GM12878 (cell line): ENCODE measurements around the gene OR2B6. TPM values are rescaled to one million over a fixed set of nuclear protein-coding genes. Genes with fewer than 3 reads are reported as not detected.

Experiments
- ATAC-seq: fragments of 200-7000 bp; cut with Tn5 transposase; 3 replicates; pipeline ENCODE4 v1.9.1; 2020; ENCODE audit warnings: mild to moderate bottlenecking, moderate library complexity
- BruUV-seq: library from RNA; stranded (reverse); fragments of 400-500 nt; replicated peaks from 2 replicates; lab custom pipeline; 2021; lab: Mats Ljungman, UMichigan
- CTCF ChIA-PET: fragments of 300-600 bp; sonication (Branson Sonifier 250); formaldehyde crosslinking; extraction: SDS; loops from one replicate; lab custom pipeline; 2021; ENCODE audit warnings: inconsistent platforms; lab: Yijun Ruan, JAX
- POLR2A ChIA-PET: fragments of 350-600 bp; formaldehyde crosslinking; extraction: SDS; loops from one replicate; lab custom pipeline; 2021; ENCODE audit warnings: inconsistent platforms; lab: Charles Lee
- RAD21 ChIA-PET: fragments of 300-600 bp; sonication (Branson Sonifier 250); formaldehyde crosslinking; loops from one replicate; lab custom pipeline; 2023; ENCODE audit warnings: antibody characterized with exemption; ENCODE audit not compliant: unreplicated experiment; lab: Charles Lee
- SMC1A ChIA-PET: fragments of 300-600 bp; sonication (Branson Sonifier 250); formaldehyde crosslinking; loops from one replicate; lab custom pipeline; 2023; ENCODE audit not compliant: unreplicated experiment, uncharacterized antibody; lab: Charles Lee
- DNase-seq: peaks from one replicate; pipeline ENCODE4 v3.0.0-alpha.2; 2011; ENCODE audit warnings: low read depth, low spot score
- FAIRE-seq: peaks from 3 replicates; lab custom pipeline; 2011; peaks lifted over from hg19 to GRCh38; lab: Jason Lieb, UNC
- H2AFZ ChIP-seq: 2 replicates; pipeline ENCODE4 v1.6.0; 2011; ENCODE audit warnings: low read depth, low read length, control low read depth; ENCODE audit not compliant: control insufficient read depth
- H3K27ac ChIP-seq: 2 replicates; pipeline ENCODE4 v1.5.1; 2011; ENCODE audit warnings: control low read depth; ENCODE audit not compliant: control insufficient read depth, insufficient read depth
- H3K27me3 ChIP-seq, 2 experiments: replicated peaks in 1 of 2; 2 replicates each; pipeline versions ENCODE4 v1.6.0 to v1.6.1; 2011; ENCODE audit warnings: low read length in 1 of 2; ENCODE audit not compliant: control insufficient read depth in 2 of 2, insufficient read depth in 2 of 2
- H3K36me3 ChIP-seq, 2 experiments: 2 replicates each; pipeline ENCODE4 v1.5.1; 2011; ENCODE audit warnings: low read length in 1 of 2; ENCODE audit not compliant: control insufficient read depth in 2 of 2, insufficient read depth in 2 of 2
- H3K4me1 ChIP-seq: 2 replicates; pipeline ENCODE4 v1.6.1; 2011; ENCODE audit warnings: mild to moderate bottlenecking, low read length, moderate library complexity, mixed read lengths; ENCODE audit not compliant: control insufficient read depth, insufficient read depth
- H3K4me2 ChIP-seq: 2 replicates; pipeline ENCODE4 v1.6.0; 2011; ENCODE audit warnings: control low read depth; ENCODE audit not compliant: control insufficient read depth, insufficient read depth
- H3K4me3 ChIP-seq: fragments of 200-600 bp; sonication (generic); 2 replicates; pipeline ENCODE4 v1.5.1; 2016
- H3K79me2 ChIP-seq: 2 replicates; pipeline ENCODE4 v1.6.0; 2011; ENCODE audit warnings: low read length; ENCODE audit not compliant: control insufficient read depth, insufficient read depth
- H3K9ac ChIP-seq: 2 replicates; pipeline ENCODE4 v1.8.0; 2011; ENCODE audit warnings: low read length, control low read depth, mixed read lengths; ENCODE audit not compliant: control insufficient read depth, insufficient read depth
- H3K9me3 ChIP-seq: replicated peaks from 3 replicates; pipeline ENCODE4 v1.5.1; 2011; ENCODE audit warnings: mild to moderate bottlenecking, low read length; ENCODE audit not compliant: control insufficient read depth, insufficient read depth
- H4K20me1 ChIP-seq: 2 replicates; pipeline ENCODE4 v1.6.0; 2011; ENCODE audit not compliant: control insufficient read depth, insufficient read depth
- BCL11A ChIP-seq: IDR thresholded peaks from 2 replicates; pipeline ENCODE4 v1.6.1; 2011; ENCODE audit warnings: low read depth, low read length
- BMI1 ChIP-seq: fragments of 450-650 bp; IDR thresholded peaks from 2 replicates; pipeline ENCODE4 v1.6.1; 2016; ENCODE audit warnings: mild to moderate bottlenecking, moderate library complexity, borderline replicate concordance
- EP300 ChIP-seq, 2 experiments: fragments of 150-350 bp in 1 of 2; IDR thresholded peaks; 2 replicates each; pipeline ENCODE4 v1.6.1; 2011 to 2012; ENCODE audit warnings: low read depth in 2 of 2, low read length in 2 of 2, borderline replicate concordance in 1 of 2, improper control_type of control experiment in 1 of 2, inconsistent platforms in 1 of 2; ENCODE audit not compliant: control insufficient read depth in 1 of 2
- KLF5 ChIP-seq: fragments of 450-650 bp; IDR thresholded peaks from 2 replicates; pipeline ENCODE4 v1.6.1; 2014; ENCODE audit warnings: mild to moderate bottlenecking; ENCODE audit not compliant: partially characterized antibody
- PAX5 ChIP-seq: IDR thresholded peaks from 2 replicates; pipeline ENCODE4 v1.6.1; 2011; ENCODE audit warnings: low read depth, low read length, borderline replicate concordance
- POLR2AphosphoS5 ChIP-seq: IDR thresholded peaks from 2 replicates; pipeline ENCODE4 v1.6.1; 2011; ENCODE audit warnings: mild to moderate bottlenecking, low read length, inconsistent platforms
- RAD51 ChIP-seq: fragments of 450-650 bp; IDR thresholded peaks from 2 replicates; pipeline ENCODE4 v1.6.1; 2016; ENCODE audit warnings: moderate library complexity, mild to moderate bottlenecking, inconsistent platforms
- WGBS: methylation state at CpG from one replicate; pipeline ENCODE4 v1.1.6; 2016; ENCODE audit warnings: low lambda C conversion rate; ENCODE audit not compliant: insufficient replicate concordance, insufficient coverage; ENCODE audit errors: missing lambda C conversion rate; 5-methylcytosine and 5-hydroxymethylcytosine counted together
- in situ Hi-C: fragments of 300-500 bp; cut with MboI; formaldehyde crosslinking; loops from 9 replicates; pipeline ENCODE4 v1.14.3; 2018; ENCODE audit warnings: mixed read lengths
- intact Hi-C: fragments of 100-400 bp; cut with micrococcal nuclease; formaldehyde crosslinking; loops from one replicate; pipeline ENCODE4 v1.14.2; 2022; ENCODE audit not compliant: unreplicated experiment
- polyA plus RNA-seq, 11 experiments: library from polyadenylated mRNA; depleted of rRNA in 4 of 11; unstranded in 6 of 11; stranded (reverse) in 5 of 11; fragments of >200 nt; fragmentation: Nextera tagmentation in 4 of 11; fragmentation: Illumina TruSeq in 1 of 11; extraction: Ambion mirVana in 4 of 11; extraction: Trizol in 1 of 11; gene quantifications; 1 replicate in 1 of 11; 2 replicates in 10 of 11; pipeline versions ENCODE4 v1.2.1 to v1.2.3, GENCODE V29; 2011 to 2016; ENCODE audit warnings: inconsistent platforms in 2 of 11, missing spikeins in 2 of 11, low read depth in 1 of 11
- total RNA-seq, 4 experiments: library from RNA; depleted of rRNA in 3 of 4; stranded (reverse); fragments of >200 nt in 3 of 4; fragmentation: Illumina TruSeq in 1 of 4; extraction: Trizol in 1 of 4; gene quantifications; 2 replicates each; pipeline versions ENCODE4 v1.2.1 to v1.2.3, GENCODE V29; 2013 to 2021
- TF ChIP-seq, protein P1 (sequence below): fragments of 450-650 bp; IDR thresholded peaks from 2 replicates; pipeline ENCODE4 v1.6.1; 2017; ENCODE audit warnings: mild to moderate bottlenecking, moderate library complexity
- TF ChIP-seq, protein P2 (sequence below): fragments of 450-650 bp; IDR thresholded peaks from 2 replicates; pipeline ENCODE4 v1.6.1; 2018; ENCODE audit warnings: mild to moderate bottlenecking, low read depth, moderate library complexity; ENCODE audit not compliant: partially characterized antibody
- TF ChIP-seq, protein P3 (sequence below): fragments of 450-650 bp; IDR thresholded peaks from 2 replicates; pipeline ENCODE4 v1.6.1; 2014; ENCODE audit warnings: mild to moderate bottlenecking

The OR2B6 gene
- total and polyA plus RNA-seq, 10 of the 15 experiments (the other 5 are each of a cell fraction or from before 2014, with no cell fraction given) = 0.29 to 10.3 (median 1.4) TPM; not detected in 1

DNA sequence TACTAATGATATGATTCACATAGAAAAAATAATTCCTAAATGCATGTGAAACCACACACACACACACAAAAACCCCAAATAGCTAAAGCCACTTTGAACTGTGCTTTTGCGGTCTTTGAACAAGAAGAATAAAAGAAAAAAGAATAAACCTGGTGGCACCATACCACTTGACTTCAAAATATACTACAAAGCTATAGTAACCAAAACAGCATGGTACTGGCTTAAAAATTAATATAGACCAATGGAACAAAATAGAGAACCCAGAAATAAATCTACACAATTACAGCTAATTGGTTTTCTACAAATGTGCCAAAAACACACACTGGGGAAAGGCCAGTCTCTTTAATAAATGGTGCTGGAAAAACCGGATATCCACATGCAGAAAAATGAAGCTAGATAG lies 13.4 kb downstream of the OR2B6 start (continued):
- TF ChIP-seq, protein P1, sequence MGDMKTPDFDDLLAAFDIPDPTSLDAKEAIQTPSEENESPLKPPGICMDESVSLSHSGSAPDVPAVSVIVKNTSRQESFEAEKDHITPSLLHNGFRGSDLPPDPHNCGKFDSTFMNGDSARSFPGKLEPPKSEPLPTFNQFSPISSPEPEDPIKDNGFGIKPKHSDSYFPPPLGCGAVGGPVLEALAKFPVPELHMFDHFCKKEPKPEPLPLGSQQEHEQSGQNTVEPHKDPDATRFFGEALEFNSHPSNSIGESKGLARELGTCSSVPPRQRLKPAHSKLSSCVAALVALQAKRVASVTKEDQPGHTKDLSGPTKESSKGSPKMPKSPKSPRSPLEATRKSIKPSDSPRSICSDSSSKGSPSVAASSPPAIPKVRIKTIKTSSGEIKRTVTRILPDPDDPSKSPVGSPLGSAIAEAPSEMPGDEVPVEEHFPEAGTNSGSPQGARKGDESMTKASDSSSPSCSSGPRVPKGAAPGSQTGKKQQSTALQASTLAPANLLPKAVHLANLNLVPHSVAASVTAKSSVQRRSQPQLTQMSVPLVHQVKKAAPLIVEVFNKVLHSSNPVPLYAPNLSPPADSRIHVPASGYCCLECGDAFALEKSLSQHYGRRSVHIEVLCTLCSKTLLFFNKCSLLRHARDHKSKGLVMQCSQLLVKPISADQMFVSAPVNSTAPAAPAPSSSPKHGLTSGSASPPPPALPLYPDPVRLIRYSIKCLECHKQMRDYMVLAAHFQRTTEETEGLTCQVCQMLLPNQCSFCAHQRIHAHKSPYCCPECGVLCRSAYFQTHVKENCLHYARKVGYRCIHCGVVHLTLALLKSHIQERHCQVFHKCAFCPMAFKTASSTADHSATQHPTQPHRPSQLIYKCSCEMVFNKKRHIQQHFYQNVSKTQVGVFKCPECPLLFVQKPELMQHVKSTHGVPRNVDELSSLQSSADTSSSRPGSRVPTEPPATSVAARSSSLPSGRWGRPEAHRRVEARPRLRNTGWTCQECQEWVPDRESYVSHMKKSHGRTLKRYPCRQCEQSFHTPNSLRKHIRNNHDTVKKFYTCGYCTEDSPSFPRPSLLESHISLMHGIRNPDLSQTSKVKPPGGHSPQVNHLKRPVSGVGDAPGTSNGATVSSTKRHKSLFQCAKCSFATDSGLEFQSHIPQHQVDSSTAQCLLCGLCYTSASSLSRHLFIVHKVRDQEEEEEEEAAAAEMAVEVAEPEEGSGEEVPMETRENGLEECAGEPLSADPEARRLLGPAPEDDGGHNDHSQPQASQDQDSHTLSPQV = no peak

DNA sequence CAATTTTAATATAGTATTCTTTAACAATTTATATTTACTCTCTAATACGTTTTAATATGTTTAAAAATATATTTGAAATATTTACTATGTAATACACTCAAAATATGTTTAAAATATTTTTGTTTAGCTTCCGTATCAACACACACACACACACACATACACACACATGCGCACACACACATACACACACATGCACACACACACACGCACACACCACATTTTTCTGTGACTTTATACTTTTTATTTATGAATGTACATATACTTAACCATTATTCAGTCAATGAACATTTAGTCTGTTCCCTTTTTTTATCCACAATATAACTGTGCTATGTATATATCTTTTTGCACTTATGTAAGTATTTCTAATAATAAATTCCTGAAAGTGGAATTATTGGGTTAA lies 15.7 kb downstream of the OR2B6 start:
- RAD21 ChIA-PET = no interaction called here
- H2AFZ ChIP-seq = no peak overlapping the region
- no peak overlapping the region for H3K4me2 ChIP-seq
- no peaks in the 10 kb centered on the region for H3K4me1 ChIP-seq
- in situ Hi-C loops (no loop called here), intact Hi-C loops (no loop called here)
- no TSS peak for BruUV-seq
- no peaks in the 10 kb centered on the region for H3K36me3 ChIP-seq
- no peak overlapping the region for H3K27ac ChIP-seq
- POLR2A ChIA-PET = no interaction called here
- H3K27me3 ChIP-seq = no peaks in the 10 kb centered on the region
- no peak for ATAC-seq
- SMC1A ChIA-PET = interaction anchor here (1.2 kb wide), 1 partner anchor 15 kb away, joined by 3 read pairs; no protein-coding TSS in a partner anchor
- no peak overlapping the region for H3K4me3 ChIP-seq
- 47% methylated on average over 4 of the region's 4 CpGs for WGBS
- no peak for DNase-seq
- H3K79me2 ChIP-seq = no peaks in the 10 kb centered on the region
- no peak overlapping the region for H3K9ac ChIP-seq
- H3K9me3 ChIP-seq = no peaks in the 10 kb centered on the region
- H4K20me1 ChIP-seq = no peaks in the 10 kb centered on the region
- CTCF ChIA-PET = interaction anchor here (0.6 kb wide), 1 partner anchor 495 kb away, joined by 3 read pairs; no protein-coding TSS in a partner anchor
- FAIRE-seq = no peak
- TF ChIP-seq EP300 (IDR thresholded peaks at IDR 0.05; ENCODE audit: borderline replicate concordance in 1 of 2, control insufficient read depth in 1 of 2, low read depth in 2 of 2, low read length in 2 of 2) = no peak
- TF ChIP-seq BCL11A = no peak
- TF ChIP-seq, protein P2, sequence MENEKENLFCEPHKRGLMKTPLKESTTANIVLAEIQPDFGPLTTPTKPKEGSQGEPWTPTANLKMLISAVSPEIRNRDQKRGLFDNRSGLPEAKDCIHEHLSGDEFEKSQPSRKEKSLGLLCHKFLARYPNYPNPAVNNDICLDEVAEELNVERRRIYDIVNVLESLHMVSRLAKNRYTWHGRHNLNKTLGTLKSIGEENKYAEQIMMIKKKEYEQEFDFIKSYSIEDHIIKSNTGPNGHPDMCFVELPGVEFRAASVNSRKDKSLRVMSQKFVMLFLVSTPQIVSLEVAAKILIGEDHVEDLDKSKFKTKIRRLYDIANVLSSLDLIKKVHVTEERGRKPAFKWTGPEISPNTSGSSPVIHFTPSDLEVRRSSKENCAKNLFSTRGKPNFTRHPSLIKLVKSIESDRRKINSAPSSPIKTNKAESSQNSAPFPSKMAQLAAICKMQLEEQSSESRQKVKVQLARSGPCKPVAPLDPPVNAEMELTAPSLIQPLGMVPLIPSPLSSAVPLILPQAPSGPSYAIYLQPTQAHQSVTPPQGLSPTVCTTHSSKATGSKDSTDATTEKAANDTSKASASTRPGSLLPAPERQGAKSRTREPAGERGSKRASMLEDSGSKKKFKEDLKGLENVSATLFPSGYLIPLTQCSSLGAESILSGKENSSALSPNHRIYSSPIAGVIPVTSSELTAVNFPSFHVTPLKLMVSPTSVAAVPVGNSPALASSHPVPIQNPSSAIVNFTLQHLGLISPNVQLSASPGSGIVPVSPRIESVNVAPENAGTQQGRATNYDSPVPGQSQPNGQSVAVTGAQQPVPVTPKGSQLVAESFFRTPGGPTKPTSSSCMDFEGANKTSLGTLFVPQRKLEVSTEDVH = no peak
- TF ChIP-seq BMI1 = no peak
- TF ChIP-seq POLR2AphosphoS5 = no peak
- no peak for TF ChIP-seq RAD51
- TF ChIP-seq KLF5 = no peak
- TF ChIP-seq, protein P3, sequence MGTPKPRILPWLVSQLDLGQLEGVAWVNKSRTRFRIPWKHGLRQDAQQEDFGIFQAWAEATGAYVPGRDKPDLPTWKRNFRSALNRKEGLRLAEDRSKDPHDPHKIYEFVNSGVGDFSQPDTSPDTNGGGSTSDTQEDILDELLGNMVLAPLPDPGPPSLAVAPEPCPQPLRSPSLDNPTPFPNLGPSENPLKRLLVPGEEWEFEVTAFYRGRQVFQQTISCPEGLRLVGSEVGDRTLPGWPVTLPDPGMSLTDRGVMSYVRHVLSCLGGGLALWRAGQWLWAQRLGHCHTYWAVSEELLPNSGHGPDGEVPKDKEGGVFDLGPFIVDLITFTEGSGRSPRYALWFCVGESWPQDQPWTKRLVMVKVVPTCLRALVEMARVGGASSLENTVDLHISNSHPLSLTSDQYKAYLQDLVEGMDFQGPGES = no peak
- TF ChIP-seq PAX5 = no peak
